Pancreas (tissue), 10 donors: ENCODE measurements around the gene EMX1. TPM values are rescaled to one million over a fixed set of nuclear protein-coding genes. Genes with fewer than 3 reads are reported as not detected.

Experiments used
- ATAC-seq, 4 donors: fragments of 200-7000 bp; cut with Tn5 transposase; one replicate each; pipeline versions ENCODE4 v1.8.0 to v1.9.1; 2020; ENCODE audit warnings: mild to moderate bottlenecking in 4 of 4, moderate library complexity in 4 of 4
- DNase-seq, 6 donors: peaks; one replicate each; pipeline ENCODE4 v3.0.0-alpha.2; 2020
- FAIRE-seq: peaks from 2 replicates; lab custom pipeline; 2012; peaks lifted over from hg19 to GRCh38; lab: Jason Lieb, UNC
- H3K27ac ChIP-seq, 4 donors: fragments of 200-600 bp; sonication (generic); 1 replicate in 3 of 4; 2 replicates in 1 of 4; pipeline versions ENCODE4 v1.5.0 to v1.8.0; 2020
- H3K27me3 ChIP-seq, 4 donors: fragments of 200-600 bp; one replicate each; pipeline ENCODE4 v1.8.0; 2021
- H3K36me3 ChIP-seq, 3 donors: fragments of 200-600 bp; sonication (generic) in 1 of 3; one replicate each; pipeline versions ENCODE4 v1.5.0 to v1.8.0; 2020 to 2021
- H3K4me1 ChIP-seq, 3 donors: fragments of 200-600 bp; one replicate each; pipeline ENCODE4 v1.8.0; 2021
- H3K4me3 ChIP-seq, 4 donors: fragments of 200-600 bp; sonication (generic) in 2 of 4; one replicate each; pipeline versions ENCODE4 v1.5.0 to v1.8.0; 2020 to 2021
- H3K9me3 ChIP-seq, 4 donors: fragments of 200-600 bp; one replicate each; pipeline ENCODE4 v1.8.0; 2021
- WGBS, 2 donors: extraction: QIAGEN DNeasy Blood & Tissue Kit; methylation state at CpG; one replicate each; pipeline ENCODE4 v1.1.7; 2013; 5-methylcytosine and 5-hydroxymethylcytosine counted together
- intact Hi-C, 3 donors: fragments of 100-400 bp; cut with DNase I; formaldehyde crosslinking; loops; one replicate each; pipeline versions ENCODE4 v1.11.1 to v1.14.2; 2022
- polyA plus RNA-seq, 2 donors: library from polyadenylated mRNA; stranded (reverse); fragments of 200-250 nt; gene quantifications; one replicate each; pipeline ENCODE4 v1.2.3, GENCODE V29; 2013
- total RNA-seq, 6 donors: library from RNA; stranded (reverse); fragmentation: NEBNext Ultra II Directional in 4 of 6; extraction: Animal tissue kit (Norgen Biotek cat#: 25700) in 4 of 6; gene quantifications; one replicate each; pipeline versions ENCODE4 v1.2.1 to v1.2.4, GENCODE V29; 2021 to 2023
- TF ChIP-seq, protein P1 (sequence below), 4 donors: fragments of 200-600 bp; sonication (generic) in 3 of 4; IDR thresholded peaks; one replicate each; pipeline versions ENCODE4 v1.5.0 to v1.8.0; 2021; ENCODE audit warnings: antibody characterized with exemption in 4 of 4
- donor health status: healthy with polysubstance abuse.
- donor health status: DM: no; HTN: no; CAD: no; lungs with moderate emphysema.
- donor health status: DM: no; HTN: no; CAD: no.
- donor health status: control.
- donor health status: control.
- donor health status: Bipolar disorder and iron deficiency.
- donor health status: DM: yes; HTN: yes; CAD: no.
- donor health status: DM: no; HTN: no; CAD: no.
- donor health status: DM: no; HTN: no; CAD: no.
- donor health status: DM: yes; HTN: yes; CAD: no.

Gene EMX1
- total and polyA plus RNA-seq, 8 donors = 0.13 to 0.37 (median 0.28) TPM; not detected in 1

DNA sequence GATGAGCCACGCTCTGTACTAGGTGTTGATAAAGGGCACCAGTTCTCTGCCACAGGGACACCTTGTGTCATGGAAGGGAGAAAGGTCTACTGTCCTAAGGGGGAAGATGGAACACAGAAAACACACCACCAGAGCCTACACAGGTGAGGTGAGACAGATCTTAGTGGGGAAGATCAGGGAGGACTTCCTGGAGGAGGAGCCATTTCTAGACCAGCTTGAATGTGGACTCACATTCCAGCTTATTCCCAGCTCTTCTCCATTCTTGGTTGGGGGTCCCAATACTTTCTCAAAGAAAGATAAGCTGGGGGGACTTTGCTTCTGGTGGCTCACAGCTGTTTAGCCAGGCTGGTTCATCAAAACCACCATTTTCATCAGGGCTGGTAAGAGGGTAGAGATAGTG is 36.2 kb downstream of the EMX1 start:
- FAIRE-seq = no peak
- Histone ChIP-seq H3K36me3 (no peaks in the 10 kb centered on the region), H3K27ac (no peak overlapping the region), H3K27me3 (no peaks in the 10 kb centered on the region), H3K4me1 (no peaks in the 10 kb centered on the region), H3K9me3 (no peaks in the 10 kb centered on the region), H3K4me3 (no peak overlapping the region)
- TF ChIP-seq, protein P1, sequence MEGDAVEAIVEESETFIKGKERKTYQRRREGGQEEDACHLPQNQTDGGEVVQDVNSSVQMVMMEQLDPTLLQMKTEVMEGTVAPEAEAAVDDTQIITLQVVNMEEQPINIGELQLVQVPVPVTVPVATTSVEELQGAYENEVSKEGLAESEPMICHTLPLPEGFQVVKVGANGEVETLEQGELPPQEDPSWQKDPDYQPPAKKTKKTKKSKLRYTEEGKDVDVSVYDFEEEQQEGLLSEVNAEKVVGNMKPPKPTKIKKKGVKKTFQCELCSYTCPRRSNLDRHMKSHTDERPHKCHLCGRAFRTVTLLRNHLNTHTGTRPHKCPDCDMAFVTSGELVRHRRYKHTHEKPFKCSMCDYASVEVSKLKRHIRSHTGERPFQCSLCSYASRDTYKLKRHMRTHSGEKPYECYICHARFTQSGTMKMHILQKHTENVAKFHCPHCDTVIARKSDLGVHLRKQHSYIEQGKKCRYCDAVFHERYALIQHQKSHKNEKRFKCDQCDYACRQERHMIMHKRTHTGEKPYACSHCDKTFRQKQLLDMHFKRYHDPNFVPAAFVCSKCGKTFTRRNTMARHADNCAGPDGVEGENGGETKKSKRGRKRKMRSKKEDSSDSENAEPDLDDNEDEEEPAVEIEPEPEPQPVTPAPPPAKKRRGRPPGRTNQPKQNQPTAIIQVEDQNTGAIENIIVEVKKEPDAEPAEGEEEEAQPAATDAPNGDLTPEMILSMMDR (IDR thresholded peaks at IDR 0.05) = no peak
- DNase-seq = no peak
- intact Hi-C loops = no loop called here
- WGBS, 2 donors = 91 to 100% methylated on average over 1 of the region's 1 CpG
- ATAC-seq = no peak

DNA sequence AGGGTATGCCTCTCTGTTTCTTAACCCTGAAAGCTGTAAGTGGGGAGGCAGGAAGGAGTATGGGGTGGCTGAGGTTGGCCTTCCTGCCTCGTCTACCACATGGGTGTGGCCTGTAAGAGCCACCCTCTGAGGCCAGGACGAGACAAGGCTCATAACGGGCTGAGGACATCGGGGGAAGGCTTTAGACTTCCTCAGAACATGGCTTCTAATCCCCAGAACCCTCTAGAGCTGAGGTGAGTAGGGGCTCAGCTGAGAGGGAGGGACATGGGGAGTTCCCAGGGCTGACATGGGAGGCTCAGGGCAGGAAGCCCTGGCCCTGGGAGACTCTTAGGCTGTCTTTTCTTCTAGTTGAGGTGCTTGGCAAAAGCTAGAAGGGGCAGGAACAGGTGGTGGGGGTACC is 36.7 kb downstream of the EMX1 start:
- H3K4me1 ChIP-seq = no peaks in the 10 kb centered on the region
- WGBS, 2 donors = 86 to 89% methylated on average over 4 of the region's 4 CpGs
- H3K27ac ChIP-seq = no peak overlapping the region
- H3K9me3 ChIP-seq = no peaks in the 10 kb centered on the region
- DNase-seq (no peak), FAIRE-seq (no peak), ATAC-seq (no peak)
- TF ChIP-seq, protein P1 (IDR thresholded peaks at IDR 0.05) = no peak
- intact Hi-C loops = no loop called here
- no peaks in the 10 kb centered on the region for H3K27me3 ChIP-seq
- no peaks in the 10 kb centered on the region for H3K36me3 ChIP-seq
- no peak overlapping the region for H3K4me3 ChIP-seq

DNA sequence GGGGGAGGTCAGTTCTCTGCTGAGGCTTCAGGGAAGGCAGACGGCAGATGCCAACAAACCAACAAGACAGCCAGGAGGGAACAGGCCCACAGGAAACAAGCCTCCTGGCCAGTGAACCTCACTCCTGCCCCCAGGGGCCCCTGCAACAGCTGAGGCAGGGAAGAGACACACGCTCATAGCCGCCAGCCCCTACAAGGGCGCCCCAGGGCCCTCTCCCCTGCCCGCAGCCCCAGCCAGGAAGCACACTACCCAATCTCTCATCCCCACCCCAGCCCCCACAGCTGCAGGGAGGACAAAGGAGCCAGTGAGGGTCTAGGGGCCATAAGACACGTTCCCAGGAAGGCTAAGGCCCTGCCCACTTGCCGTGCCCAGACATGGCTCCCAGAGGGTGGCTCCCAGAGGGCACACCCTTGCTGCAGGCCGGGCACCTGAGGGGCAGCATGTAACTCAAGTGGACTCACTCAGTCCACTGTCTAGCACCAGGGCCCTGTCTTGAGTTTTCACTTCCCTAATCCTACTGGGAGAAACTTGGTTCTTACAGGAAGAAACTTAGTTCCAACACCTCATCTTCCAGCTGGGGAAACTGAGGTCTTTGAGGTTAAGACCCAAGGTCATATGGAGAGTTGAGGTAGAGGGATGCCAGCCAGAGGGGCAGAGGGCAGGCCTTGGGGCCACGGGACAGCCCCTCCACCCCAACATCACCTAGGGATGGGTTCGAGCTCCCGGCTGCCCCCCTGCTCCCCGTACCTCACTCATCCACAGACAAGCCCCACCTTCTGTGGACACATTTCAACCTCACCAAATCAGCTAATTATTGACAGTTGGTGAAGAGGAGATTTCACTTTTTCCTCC is 37.3 kb downstream of the EMX1 start:
- H3K27me3 ChIP-seq = no peaks in the 10 kb centered on the region
- 87 to 94% methylated on average over 11 to 12 of the region's 12 CpGs for WGBS, 2 donors
- TF ChIP-seq, protein P1 (IDR thresholded peaks at IDR 0.05) = no peak
- DNase-seq = peak in 1 of 6 donors; percentile 35
- intact Hi-C loops = no loop called here
- FAIRE-seq = no peak
- H3K9me3 ChIP-seq = no peaks in the 10 kb centered on the region
- no peak overlapping the region for H3K27ac ChIP-seq
- H3K36me3 ChIP-seq = no peaks in the 10 kb centered on the region
- no peak overlapping the region for H3K4me3 ChIP-seq
- no peaks in the 10 kb centered on the region for H3K4me1 ChIP-seq
- ATAC-seq = no peak

DNA sequence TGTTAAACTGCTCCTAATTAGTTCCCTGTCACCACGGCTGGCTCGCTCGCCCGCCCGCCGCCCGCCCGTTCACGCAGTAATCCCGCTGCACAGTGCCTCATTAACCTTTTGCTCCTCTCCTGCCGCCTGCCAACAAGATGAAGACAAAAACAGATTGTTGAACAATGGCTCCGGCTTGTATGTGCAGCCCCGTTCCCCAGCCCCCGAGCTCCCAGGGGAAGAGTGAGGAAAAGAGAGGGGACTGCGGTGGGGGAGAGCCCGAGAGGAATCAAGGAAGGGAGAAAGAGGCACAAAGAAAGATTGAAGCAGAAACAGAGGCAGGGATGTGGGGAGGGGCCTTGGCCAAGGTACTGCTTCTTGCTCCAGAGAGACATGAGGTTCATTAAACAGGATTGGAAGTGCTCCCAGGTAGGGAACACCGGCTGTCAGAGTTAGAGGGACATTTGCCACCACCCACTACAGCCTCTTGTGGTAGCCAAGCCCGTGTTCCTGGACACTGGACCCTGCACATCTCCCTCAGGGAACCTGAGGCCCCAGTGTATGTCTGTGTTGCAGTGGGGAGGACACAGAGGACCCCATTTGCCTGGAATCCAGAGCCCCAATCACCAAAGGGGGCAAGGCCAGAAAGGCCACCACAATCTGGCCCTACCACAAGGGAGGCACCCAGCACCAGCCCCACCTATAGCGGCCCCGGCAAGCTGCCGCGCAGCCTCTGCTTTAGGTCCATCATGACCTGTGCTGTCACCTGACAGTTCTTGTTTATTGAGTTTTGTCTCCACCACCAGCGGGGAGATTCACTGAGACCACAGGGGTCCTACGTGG is 38.1 kb downstream of the EMX1 start:
- peak in 1 of 6 donors; percentile 27 for DNase-seq
- no peaks in the 10 kb centered on the region for H3K27me3 ChIP-seq
- FAIRE-seq = no peak

More for the DNA sequence above, 38.1 kb downstream of the EMX1 start:
- Histone ChIP-seq H3K9me3 (no peaks in the 10 kb centered on the region), H3K27ac (no peak overlapping the region), H3K36me3 (no peaks in the 10 kb centered on the region), H3K4me1 (no peaks in the 10 kb centered on the region), H3K4me3 (no peak overlapping the region)
- ATAC-seq = no peak
- TF ChIP-seq, protein P1 (IDR thresholded peaks at IDR 0.05) = no peak
- WGBS, 2 donors = 85 to 86% methylated on average over 24 of the region's 24 CpGs
- intact Hi-C loops = no loop called here
